Liver (tissue), 3 donors: ENCODE data around the gene BAIAP3.

ENCODE experiments used
- ATF3 ChIP-seq: IDR thresholded peaks from 2 replicates; pipeline ENCODE4 v1.6.1; 2016; ENCODE audit warnings: antibody characterized with exemption
- CTCF ChIP-seq: fragments of 150-350 bp; IDR thresholded peaks from 2 replicates; pipeline ENCODE4 v1.5.1; 2017; ENCODE audit warnings: improper control_type of control experiment, low read depth, low read length; ENCODE audit not compliant: missing input control
- EGR1 ChIP-seq, 2 donors: IDR thresholded peaks; 2 replicates each; pipeline ENCODE4 v1.6.1; 2016 to 2018; ENCODE audit warnings: antibody characterized with exemption in 2 of 2, low read depth in 2 of 2
- FOXA1 ChIP-seq: IDR thresholded peaks from 2 replicates; pipeline ENCODE4 v1.6.1; 2016; ENCODE audit warnings: antibody characterized with exemption
- FOXA2 ChIP-seq: IDR thresholded peaks from 2 replicates; pipeline ENCODE4 v1.6.1; 2016; ENCODE audit warnings: antibody characterized with exemption
- GABPA ChIP-seq, 2 donors: IDR thresholded peaks in 1 of 2; conservative IDR thresholded peaks in 1 of 2; 2 replicates each; pipeline ENCODE4 v1.6.1; 2016; ENCODE audit warnings: antibody characterized with exemption in 2 of 2, mild to moderate bottlenecking in 1 of 2, moderate library complexity in 1 of 2
- JUND ChIP-seq, 2 donors: IDR thresholded peaks; 2 replicates each; pipeline ENCODE4 v1.6.1; 2016; ENCODE audit warnings: antibody characterized with exemption in 2 of 2
- MAX ChIP-seq: IDR thresholded peaks from 2 replicates; pipeline ENCODE4 v1.6.1; 2016; ENCODE audit warnings: antibody characterized with exemption
- RAD21 ChIP-seq, 2 donors: IDR thresholded peaks; 2 replicates each; pipeline ENCODE4 v1.6.1; 2016; ENCODE audit warnings: antibody characterized with exemption in 2 of 2, mild to moderate bottlenecking in 2 of 2
- REST ChIP-seq: IDR thresholded peaks from 2 replicates; pipeline ENCODE4 v1.6.1; 2016; ENCODE audit warnings: antibody characterized with exemption, mild to moderate bottlenecking
- SP1 ChIP-seq: IDR thresholded peaks from 2 replicates; pipeline ENCODE4 v1.6.1; 2018; ENCODE audit warnings: antibody characterized with exemption, mild to moderate bottlenecking
- TAF1 ChIP-seq: conservative IDR thresholded peaks from 2 replicates; pipeline ENCODE4 v1.6.1; 2016; ENCODE audit warnings: antibody characterized with exemption, mild to moderate bottlenecking
- YY1 ChIP-seq: IDR thresholded peaks from 2 replicates; pipeline ENCODE4 v1.6.1; 2016; ENCODE audit warnings: antibody characterized with exemption, mild to moderate bottlenecking
- ZBTB33 ChIP-seq: IDR thresholded peaks from 2 replicates; pipeline ENCODE4 v1.6.1; 2016; ENCODE audit warnings: antibody characterized with exemption
- donor health status: healthy.
- donor health status: healthy.

- TF ChIP-seq CTCF (no peak), RAD21 (IDR thresholded peaks at IDR 0.05) (no peak), EGR1 (IDR thresholded peaks at IDR 0.05; ENCODE audit: low read depth in 2 of 2) (no peak), REST (peak; percentile 29), MAX (no peak), SP1 (no peak), GABPA (IDR thresholded peaks at IDR 0.05 in 1 of 2, conservative IDR thresholded peaks at IDR 0.05 in 1 of 2) (peak in 1 of 2 donors; percentile 34), JUND (IDR thresholded peaks at IDR 0.05) (peak; percentile 84 to 97), YY1 (peak; percentile 78), ATF3 (peak; percentile 41), FOXA1 (no peak), TAF1 (no peak), ZBTB33 (no peak), FOXA2 (peak; percentile 51)
Observed at GRCh38 chr16:1297018-1297696, 36.3 kb upstream of the BAIAP3 start.
